Spleen (tissue), 7 donors: Measurements from ENCODE around the gene CFAP74.

Experiments
- CTCF ChIP-seq, 11 experiments: fragments of 200-600 bp in 7 of 11; fragments of 450-650 bp in 4 of 11; sonication (generic) in 4 of 11; IDR thresholded peaks in 8 of 11; conservative IDR thresholded peaks in 3 of 11; 1 replicate in 7 of 11; 2 replicates in 4 of 11; pipeline versions ENCODE4 v1.4.0 to v1.8.0; 2016 to 2021; ENCODE audit warnings: antibody characterized with exemption in 11 of 11, inconsistent platforms in 4 of 11, mild to moderate bottlenecking in 1 of 11
- POLR2A ChIP-seq, 3 donors: fragments of 450-650 bp; IDR thresholded peaks; one replicate each; pipeline ENCODE4 v1.5.1; 2017; ENCODE audit warnings: antibody characterized with exemption in 3 of 3, mild to moderate bottlenecking in 1 of 3
- POLR2AphosphoS5 ChIP-seq, 3 donors: sonication (generic); formaldehyde crosslinking; IDR thresholded peaks; one replicate each; pipeline ENCODE4 v1.5.1; 2017; ENCODE audit warnings: antibody characterized with exemption in 3 of 3
- donor health status: DM: no; HTN: no; CAD: no; lungs with moderate emphysema.
- donor health status: DM: no; HTN: no; CAD: no.
- donor health status: DM: no; HTN: no; CAD: no.

- TF ChIP-seq CTCF (IDR thresholded peaks at IDR 0.05 in 8 of 11, conservative IDR thresholded peaks at IDR 0.05 in 3 of 11) = no peak
- no peak for TF ChIP-seq POLR2A (IDR thresholded peaks at IDR 0.05)
- TF ChIP-seq POLR2AphosphoS5 (IDR thresholded peaks at IDR 0.05) = no peak
These were observed 20.9 kb upstream of the CFAP74 start for GRCh38 chr1:2024451-2024850.
